SK-N-SH treated with all-trans-retinoic acid at 6 μM for 48 hours (cell line): ENCODE data around the gene DNMBP.
"Not testable (repeated sequence)": the region's sequence is repeated elsewhere in the genome, so short reads cannot be mapped to it uniquely, and the experiment has no call there.

ENCODE experiments used
- ATAC-seq: fragments of 200-7000 bp; cut with Tn5 transposase; 3 replicates; pipeline ENCODE4 v1.9.1; 2020; ENCODE audit warnings: mild to moderate bottlenecking, moderate library complexity
- BACH2 ChIP-seq: fragments of 250-450 bp; sonication (Bioruptor Pico); IDR thresholded peaks from 2 replicates; pipeline ENCODE4 v1.9.0; 2021; ENCODE audit warnings: mild to moderate bottlenecking, borderline replicate concordance
- CSDC2 ChIP-seq: fragments of 250-450 bp; sonication (Bioruptor Pico); IDR thresholded peaks from 2 replicates; pipeline ENCODE4 v1.5.0; 2020; ENCODE audit warnings: mild to moderate bottlenecking, moderate library complexity
- CSRNP3 ChIP-seq: fragments of 250-450 bp; sonication (Bioruptor Pico); IDR thresholded peaks from 2 replicates; pipeline ENCODE4 v1.5.1; 2021; ENCODE audit warnings: mild to moderate bottlenecking, moderate library complexity
- ESRRG ChIP-seq: fragments of 250-450 bp; sonication (Bioruptor Pico); IDR thresholded peaks from 2 replicates; pipeline ENCODE4 v1.6.1; 2021; ENCODE audit warnings: mild to moderate bottlenecking
- GLIS3 ChIP-seq: fragments of 250-450 bp; sonication (Bioruptor Pico); IDR thresholded peaks from 2 replicates; pipeline ENCODE4 v1.5.0; 2020; ENCODE audit warnings: mild to moderate bottlenecking, moderate library complexity
- ISL1 ChIP-seq: fragments of 250-450 bp; sonication (Bioruptor Pico); IDR thresholded peaks from 2 replicates; pipeline ENCODE4 v2.1.2; 2022; ENCODE audit warnings: mild to moderate bottlenecking, moderate library complexity
- OSR1 ChIP-seq: fragments of 250-450 bp; sonication (Bioruptor Pico); IDR thresholded peaks from 2 replicates; pipeline ENCODE4 v1.8.0; 2022; ENCODE audit warnings: moderate library complexity, mild to moderate bottlenecking, inconsistent platforms
- PPARA ChIP-seq: fragments of 250-450 bp; sonication (Bioruptor Pico); IDR thresholded peaks from 2 replicates; pipeline ENCODE4 v1.5.0; 2020; ENCODE audit warnings: mild to moderate bottlenecking, borderline replicate concordance
- SNAI2 ChIP-seq: fragments of 250-450 bp; sonication (Bioruptor Pico); IDR thresholded peaks from 2 replicates; pipeline ENCODE4 v1.5.0; 2020; ENCODE audit warnings: mild to moderate bottlenecking, moderate library complexity
- TCF4 ChIP-seq: fragments of 250-450 bp; sonication (Bioruptor Pico); IDR thresholded peaks from 2 replicates; pipeline ENCODE4 v1.8.0; 2021; ENCODE audit warnings: mild to moderate bottlenecking, moderate library complexity, borderline replicate concordance
- TOX ChIP-seq: fragments of 250-450 bp; sonication (Bioruptor Pico); IDR thresholded peaks from 2 replicates; pipeline ENCODE4 v1.8.0; 2021; ENCODE audit warnings: mild to moderate bottlenecking, moderate library complexity, borderline replicate concordance
- TSHZ2 ChIP-seq: fragments of 250-450 bp; sonication (Bioruptor Pico); IDR thresholded peaks from 2 replicates; pipeline ENCODE4 v1.5.0; 2020; ENCODE audit warnings: mild to moderate bottlenecking, moderate library complexity
- ZC3H10 ChIP-seq: fragments of 250-450 bp; sonication (Bioruptor Pico); IDR thresholded peaks from 2 replicates; pipeline ENCODE4 v1.5.1; 2021; ENCODE audit warnings: mild to moderate bottlenecking, moderate library complexity
- ZFP3 ChIP-seq: fragments of 250-450 bp; sonication (Bioruptor Pico); IDR thresholded peaks from 2 replicates; pipeline ENCODE4 v1.5.0; 2020; ENCODE audit warnings: mild to moderate bottlenecking, moderate library complexity
- ZFP30 ChIP-seq: fragments of 450-650 bp; formaldehyde crosslinking; IDR thresholded peaks from 2 replicates; pipeline ENCODE4 v1.5.0; 2022; ENCODE audit warnings: mild to moderate bottlenecking, moderate library complexity
- ZNF565 ChIP-seq: fragments of 450-650 bp; formaldehyde crosslinking; conservative IDR thresholded peaks from 2 replicates; pipeline ENCODE4 v1.5.0; 2020; ENCODE audit warnings: low read depth, mild to moderate bottlenecking, moderate library complexity
- ZNF70 ChIP-seq: fragments of 450-650 bp; formaldehyde crosslinking; IDR thresholded peaks from 2 replicates; pipeline ENCODE4 v1.5.0; 2020; ENCODE audit warnings: mild to moderate bottlenecking, moderate library complexity
- ZNF8 ChIP-seq: fragments of 450-650 bp; formaldehyde crosslinking; IDR thresholded peaks from 2 replicates; pipeline ENCODE4 v1.5.0; 2020; ENCODE audit warnings: mild to moderate bottlenecking, moderate library complexity
- TF ChIP-seq, protein P1 (sequence below): fragments of 250-450 bp; sonication (Bioruptor Pico); IDR thresholded peaks from 2 replicates; pipeline ENCODE4 v1.5.1; 2020; ENCODE audit warnings: low read depth, mild to moderate bottlenecking, moderate library complexity
- TF ChIP-seq, protein P2 (sequence below): fragments of 250-450 bp; sonication (Bioruptor Pico); IDR thresholded peaks from 2 replicates; pipeline ENCODE4 v1.8.0; 2021; ENCODE audit warnings: low read depth, mild to moderate bottlenecking, moderate library complexity, borderline replicate concordance

The DNMBP gene

DNA sequence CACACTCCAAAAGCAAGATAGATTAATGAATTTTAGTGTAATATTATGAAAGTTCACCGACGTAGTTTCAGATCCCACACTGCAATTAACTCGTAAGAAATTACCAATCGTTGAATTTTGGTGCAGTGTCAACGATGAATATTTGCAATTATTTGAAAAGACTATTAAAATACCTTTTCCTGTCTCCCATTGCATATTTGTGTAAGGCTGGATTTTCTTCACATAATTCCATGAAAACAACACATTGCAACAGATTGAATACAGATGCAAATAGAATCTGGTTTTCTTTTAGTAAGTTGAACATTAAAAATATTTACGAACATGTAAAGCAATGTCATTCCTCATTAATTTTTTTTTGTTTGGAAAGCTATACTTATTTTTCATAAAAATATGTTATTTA lies 50.9 kb downstream of the DNMBP start:
- TF ChIP-seq ZNF8 (CRISPR knock-in tag) (no peak), ZNF565 (CRISPR knock-in tag) (no peak), TCF4 (CRISPR knock-in tag) (no peak), BACH2 (no peak), OSR1 (no peak), SNAI2 (no peak), TSHZ2 (CRISPR knock-in tag) (no peak), ZC3H10 (CRISPR knock-in tag) (no peak), ZFP30 (CRISPR knock-in tag) (no peak), CSRNP3 (CRISPR knock-in tag) (no peak), TOX (CRISPR knock-in tag) (no peak), ISL1 (no peak), PPARA (CRISPR knock-in tag) (no peak), ZNF70 (CRISPR knock-in tag) (no peak), CSDC2 (CRISPR knock-in tag) (no peak)
- TF ChIP-seq, protein P1, sequence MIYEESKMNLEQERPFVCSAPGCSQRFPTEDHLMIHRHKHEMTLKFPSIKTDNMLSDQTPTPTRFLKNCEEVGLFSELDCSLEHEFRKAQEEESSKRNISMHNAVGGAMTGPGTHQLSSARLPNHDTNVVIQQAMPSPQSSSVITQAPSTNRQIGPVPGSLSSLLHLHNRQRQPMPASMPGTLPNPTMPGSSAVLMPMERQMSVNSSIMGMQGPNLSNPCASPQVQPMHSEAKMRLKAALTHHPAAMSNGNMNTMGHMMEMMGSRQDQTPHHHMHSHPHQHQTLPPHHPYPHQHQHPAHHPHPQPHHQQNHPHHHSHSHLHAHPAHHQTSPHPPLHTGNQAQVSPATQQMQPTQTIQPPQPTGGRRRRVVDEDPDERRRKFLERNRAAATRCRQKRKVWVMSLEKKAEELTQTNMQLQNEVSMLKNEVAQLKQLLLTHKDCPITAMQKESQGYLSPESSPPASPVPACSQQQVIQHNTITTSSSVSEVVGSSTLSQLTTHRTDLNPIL = no peak
- TF ChIP-seq, protein P2, sequence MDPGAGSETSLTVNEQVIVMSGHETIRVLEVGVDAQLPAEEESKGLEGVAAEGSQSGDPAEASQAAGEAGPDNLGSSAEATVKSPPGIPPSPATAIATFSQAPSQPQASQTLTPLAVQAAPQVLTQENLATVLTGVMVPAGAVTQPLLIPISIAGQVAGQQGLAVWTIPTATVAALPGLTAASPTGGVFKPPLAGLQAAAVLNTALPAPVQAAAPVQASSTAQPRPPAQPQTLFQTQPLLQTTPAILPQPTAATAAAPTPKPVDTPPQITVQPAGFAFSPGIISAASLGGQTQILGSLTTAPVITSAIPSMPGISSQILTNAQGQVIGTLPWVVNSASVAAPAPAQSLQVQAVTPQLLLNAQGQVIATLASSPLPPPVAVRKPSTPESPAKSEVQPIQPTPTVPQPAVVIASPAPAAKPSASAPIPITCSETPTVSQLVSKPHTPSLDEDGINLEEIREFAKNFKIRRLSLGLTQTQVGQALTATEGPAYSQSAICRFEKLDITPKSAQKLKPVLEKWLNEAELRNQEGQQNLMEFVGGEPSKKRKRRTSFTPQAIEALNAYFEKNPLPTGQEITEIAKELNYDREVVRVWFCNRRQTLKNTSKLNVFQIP = no peak
- no peak for ATAC-seq

GRCh38 chr10:99958302-99958701 lies 51.4 kb downstream of the DNMBP start:
- TF ChIP-seq TSHZ2 (CRISPR knock-in tag) (no peak), ZNF565 (CRISPR knock-in tag) (no peak), ZC3H10 (CRISPR knock-in tag) (no peak), ZNF70 (CRISPR knock-in tag) (no peak), SNAI2 (no peak), BACH2 (no peak), GLIS3 (CRISPR knock-in tag) (no peak), ZNF8 (CRISPR knock-in tag) (no peak), OSR1 (no peak), TOX (CRISPR knock-in tag) (no peak), ZFP30 (CRISPR knock-in tag) (no peak), ESRRG (CRISPR knock-in tag) (no peak), CSRNP3 (CRISPR knock-in tag) (no peak), ZFP3 (CRISPR knock-in tag) (no peak)
- TF ChIP-seq, protein P2 = no peak
- TF ChIP-seq, protein P1 = no peak
- ATAC-seq = no peak

- not testable (repeated sequence) for ATAC-seq
These were observed 56.2 kb downstream of the DNMBP start for GRCh38 chr10:99953510-99953909.
